ENCODE results near the gene CHRNA4.

The CHRNA4 gene

DNA sequence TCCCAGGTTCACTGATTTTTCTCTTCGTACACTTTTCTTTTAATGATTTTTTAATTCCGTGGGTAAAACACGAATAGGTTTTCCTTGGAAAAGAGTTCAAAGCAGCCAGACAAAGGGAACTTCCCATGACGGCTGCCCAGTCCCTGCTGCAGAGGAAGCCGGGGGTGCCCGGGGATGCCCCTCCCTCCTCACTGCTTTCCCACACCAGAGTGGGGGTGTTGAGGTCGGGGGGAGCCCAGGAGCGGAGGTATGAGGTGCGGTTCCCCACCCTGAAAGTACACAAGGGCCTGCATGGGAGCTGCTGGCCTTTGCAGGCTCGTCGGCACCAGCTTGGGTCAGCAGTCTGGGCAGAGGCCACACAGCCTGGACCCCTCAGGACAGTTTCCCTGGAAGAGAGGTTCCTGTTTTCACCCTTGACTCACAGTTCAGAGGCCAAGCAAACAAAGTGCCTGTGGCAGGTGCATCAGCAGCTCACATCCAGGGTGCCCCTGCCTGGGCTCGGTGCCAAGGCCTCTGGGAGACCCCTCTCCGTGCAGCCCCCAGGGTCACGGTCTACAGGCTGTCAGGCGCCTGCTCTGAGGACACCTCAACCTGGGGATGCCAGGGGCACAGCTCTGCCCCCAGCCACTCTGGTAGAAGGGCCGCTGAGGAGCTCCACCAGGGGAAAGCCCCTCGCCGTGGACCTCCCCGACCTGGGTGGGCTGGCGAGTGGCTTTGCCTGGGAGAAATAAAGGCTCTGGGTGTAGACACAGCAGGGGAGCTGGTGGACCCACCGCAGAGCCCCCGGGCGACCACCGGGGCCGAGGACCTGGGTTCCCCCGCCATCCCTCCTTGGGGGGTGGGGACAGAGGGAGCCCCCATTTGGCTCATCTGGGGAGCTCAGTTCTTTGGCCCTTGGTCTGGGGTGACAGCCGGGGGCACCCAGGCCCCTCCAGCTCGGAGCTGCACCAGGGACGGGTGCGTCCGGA lies 15.4 kb upstream of the CHRNA4 start:
- no peak for DNase-seq

DNA sequence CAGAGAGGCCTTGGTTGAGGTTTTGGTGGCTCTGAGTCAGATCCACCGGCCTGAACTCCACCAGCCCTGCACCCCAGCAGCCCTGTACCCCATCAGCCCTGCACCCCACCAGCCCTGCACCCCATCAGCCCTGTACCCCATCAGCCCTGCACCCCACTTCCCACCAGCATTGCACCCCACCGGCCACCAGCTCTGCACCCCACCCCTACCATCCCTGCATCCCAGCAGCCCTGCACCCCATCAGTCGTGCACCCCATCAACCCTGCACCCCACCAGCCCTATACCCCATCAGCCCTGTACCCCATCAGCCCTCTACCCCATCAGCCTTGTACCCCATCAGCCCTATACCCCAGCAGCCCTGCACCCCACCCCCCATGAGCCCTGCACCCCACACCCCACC lies 14.3 kb upstream of the CHRNA4 start:
- DNase-seq, result no peak

DNA sequence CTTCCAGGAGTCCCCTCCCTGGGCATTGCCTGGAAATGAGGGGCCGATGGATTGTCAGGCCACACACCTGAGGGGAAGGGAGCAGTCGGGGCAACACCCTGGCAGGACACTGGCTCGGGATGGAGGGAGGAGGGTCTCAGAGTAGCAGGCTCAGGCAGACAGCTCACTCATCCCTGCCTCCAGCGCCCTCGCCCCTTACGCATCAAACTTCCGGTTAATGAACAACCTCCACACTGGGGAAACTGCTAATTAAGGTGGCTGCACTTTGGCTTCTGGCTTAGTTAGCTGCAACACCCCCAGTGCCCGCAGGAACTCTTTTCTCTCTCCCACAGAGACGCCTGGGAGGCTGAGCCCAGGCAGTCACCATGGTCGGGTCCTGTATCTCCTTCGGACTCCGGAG lies 13.4 kb upstream of the CHRNA4 start:
- no peak for DNase-seq

DNA sequence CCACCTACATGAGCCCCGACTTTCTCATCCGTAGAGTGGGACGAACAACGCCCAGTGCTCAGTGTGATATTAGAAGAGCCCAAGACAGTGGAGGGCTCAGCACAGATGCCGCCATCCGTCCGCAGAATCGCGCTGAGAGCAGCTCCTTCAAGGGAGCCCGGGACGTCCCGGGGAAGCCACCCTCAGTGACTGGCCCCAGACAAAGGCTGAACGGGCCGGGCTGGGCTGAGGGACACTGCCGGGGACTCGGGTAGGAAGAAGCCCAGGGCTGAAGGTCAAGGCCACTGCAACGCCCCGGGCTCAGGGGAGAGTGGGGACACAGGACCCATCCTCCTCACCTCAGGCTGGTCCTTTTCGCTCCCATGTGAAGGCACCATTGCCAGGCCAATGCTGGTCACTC lies 12.8 kb upstream of the CHRNA4 start:
- DNase-seq, result no peak

DNA sequence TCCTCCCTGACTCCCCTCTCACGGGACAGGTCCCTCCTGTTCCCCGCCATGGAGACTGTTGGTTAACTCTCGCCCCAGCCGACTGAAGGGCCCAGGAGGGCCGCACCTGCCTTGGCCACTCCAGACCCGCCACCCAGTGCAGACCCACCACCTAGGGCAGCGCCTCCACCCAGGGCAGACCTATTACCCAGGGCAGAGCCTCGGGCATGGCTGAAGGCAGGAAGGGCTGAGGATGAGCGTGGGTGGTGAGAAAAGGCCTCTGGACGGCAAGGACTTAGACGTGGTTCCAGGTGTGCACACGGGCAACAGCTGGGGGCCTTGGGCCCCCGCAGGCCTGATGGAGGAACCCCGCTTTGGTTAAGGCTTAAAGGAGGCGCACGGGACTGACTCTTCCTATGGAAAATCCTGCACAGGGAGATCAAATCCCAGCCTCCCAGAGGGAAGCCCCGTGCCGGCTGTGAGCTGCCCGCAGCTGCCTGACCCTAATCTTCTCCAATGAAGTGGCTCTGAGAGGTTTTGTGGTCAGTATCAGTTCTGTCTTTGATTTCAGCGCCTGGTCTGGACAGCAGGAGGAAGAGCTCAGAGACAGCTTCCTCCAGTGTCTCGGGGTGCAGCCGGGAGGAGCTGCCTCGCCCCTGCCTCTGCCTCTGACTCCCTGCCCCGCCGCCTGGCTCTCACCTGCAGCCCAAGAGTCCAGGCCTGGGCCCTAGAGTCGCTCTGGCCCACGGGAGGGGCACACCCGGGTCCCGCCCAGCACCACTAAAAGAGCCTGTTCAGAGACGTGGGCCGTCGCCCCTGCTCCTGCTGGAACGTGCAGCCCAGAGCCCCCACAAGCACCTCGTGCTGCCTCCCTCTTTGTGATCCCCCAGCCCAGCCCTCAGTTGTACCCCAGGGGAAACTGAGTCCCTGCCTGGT lies 12.1 kb upstream of the CHRNA4 start:
- no peak for DNase-seq

DNA sequence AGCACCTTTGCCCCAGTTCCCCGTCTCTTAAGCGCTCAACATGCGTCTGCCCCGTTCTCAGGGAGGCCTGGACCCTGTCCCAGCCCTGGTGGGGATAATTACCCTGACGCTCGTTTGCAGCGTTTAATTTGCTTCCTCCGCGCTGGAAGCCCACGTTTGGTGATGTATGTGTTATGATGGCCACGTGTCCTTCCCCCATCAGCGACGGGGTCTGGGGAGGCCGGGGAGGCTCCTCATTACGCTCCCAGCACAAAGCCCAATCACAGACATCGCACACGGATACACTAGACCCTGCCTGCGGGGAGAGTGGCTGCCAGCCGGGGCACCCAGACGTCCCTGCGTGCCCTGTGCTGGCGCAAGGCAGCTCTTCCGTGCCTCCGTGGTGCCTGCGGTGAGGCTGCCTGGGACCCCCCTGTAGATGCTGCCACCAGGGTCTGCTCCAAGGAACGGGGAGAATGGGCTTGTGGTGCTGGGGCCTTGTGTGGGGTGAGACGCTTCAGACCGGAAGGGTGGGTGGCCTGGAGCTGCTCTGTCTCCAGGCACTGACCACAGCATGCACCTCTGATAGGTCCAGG lies 10.2 kb upstream of the CHRNA4 start:
- DNase-seq, result no peak

DNA sequence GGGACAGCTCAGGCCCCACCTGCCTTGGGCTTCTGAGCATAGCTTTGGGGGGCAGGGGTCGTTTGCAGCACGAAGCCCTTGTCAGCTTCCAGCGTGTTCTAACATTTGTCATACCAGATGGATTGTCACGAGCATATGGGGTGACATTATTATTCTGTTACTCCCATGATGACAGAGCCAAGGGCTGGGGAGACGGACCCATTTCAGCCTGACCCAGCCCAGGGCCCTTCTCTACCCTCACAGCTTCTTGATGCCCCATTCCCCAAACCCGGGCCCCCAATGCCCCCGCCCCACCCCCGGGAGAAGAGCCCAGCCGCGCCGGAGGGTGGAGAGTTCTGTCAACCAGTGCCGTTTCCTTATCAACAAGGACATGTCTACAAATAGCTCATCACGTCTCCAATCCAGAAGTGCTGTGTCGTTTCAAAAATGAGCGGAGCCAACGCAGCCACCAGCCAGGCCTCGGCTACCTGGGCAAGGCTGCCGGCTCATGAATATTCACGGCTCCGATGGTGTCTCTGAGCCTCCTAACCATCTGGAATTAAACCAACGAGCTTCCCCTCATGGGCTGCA lies 9.6 kb upstream of the CHRNA4 start:
- DNase-seq, result no peak

DNA sequence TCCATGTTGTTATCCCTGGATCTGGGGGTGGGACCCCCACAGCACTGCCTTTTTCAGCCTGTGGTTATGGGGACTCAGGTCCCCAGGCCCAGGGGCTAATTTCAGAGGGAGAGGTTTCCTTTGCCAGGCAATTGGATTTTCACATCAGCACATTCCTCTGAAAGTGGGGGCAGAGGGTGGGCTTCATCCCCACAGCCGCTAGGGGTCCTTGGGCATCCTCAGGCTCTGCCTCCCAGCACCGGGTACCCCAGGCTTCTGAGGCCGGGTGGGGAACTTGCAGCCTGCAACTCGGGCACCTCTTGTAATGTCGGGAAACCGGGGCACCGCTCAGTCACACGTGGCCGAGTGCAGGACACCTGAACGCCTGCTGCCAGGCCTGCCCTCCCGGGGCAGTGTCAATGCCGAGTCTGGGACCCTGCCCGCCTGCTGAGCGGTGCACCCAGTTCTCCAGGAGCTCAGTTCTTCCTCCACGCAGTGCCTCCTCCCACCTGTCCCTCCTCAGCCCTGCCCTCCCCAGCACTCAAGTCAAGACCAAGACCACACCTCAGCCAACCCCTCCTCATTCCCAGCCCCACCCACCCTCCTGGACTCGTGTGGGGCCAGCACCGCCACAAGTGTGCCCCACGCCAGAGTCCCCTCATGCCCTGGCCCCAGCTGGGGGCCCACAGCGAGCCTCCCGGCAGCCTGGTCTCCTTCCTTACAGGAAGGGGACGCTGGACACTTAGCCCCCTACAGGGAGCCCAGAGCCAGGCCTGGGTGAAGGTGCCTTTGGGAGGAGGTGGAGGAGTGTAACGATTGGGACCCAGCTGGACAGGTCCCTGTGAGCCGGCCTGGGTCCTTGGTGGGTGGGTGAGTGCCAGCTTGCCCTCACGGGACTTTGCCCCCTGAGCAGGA lies 8.8 kb upstream of the CHRNA4 start:
- no peak for DNase-seq

DNA sequence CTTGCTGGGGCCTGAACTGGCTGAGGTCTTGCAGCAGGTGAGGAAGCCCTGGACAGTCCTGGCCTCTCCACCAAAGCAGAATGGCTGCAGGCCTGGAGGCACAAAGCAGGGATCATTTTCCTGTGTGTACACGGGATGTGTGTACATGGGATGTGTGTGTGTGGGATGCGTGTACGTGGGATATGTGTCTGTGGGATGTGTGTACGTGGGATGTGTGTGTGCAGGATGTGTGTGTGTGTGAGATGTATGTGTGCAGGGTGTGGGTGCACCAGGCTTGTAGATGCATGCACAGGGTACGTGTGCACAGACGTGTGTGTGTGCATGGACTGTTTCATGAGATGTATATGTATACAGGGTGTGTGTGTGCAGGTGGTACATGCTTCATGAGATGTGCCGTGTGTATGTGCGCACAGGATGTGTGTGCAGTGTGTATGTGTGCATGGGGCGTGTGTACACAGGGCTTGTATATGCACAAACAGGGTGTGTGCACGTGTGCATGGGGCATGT lies 7.9 kb upstream of the CHRNA4 start:
- DNase-seq, result no peak

DNA sequence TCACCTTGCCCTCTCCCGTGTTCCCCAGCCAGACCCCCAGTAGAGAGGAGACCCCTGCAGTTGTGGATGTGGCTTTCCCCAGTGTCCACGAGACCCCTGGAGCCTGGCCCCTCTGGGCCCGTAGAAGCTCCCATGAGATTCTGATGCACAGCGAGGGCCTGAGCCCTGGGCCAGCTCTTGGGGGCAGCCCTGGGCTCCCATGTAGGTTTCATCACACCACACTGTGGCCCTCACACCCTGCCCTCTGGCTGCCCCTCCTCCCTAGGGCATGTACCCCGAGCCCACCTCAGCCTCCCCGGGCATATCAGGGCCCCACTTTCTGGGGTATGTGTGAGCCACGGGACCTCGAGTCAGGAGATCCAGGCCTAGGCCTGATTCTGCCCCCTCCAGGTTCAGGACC lies 7.0 kb upstream of the CHRNA4 start:
- DNase-seq, result no peak

DNA sequence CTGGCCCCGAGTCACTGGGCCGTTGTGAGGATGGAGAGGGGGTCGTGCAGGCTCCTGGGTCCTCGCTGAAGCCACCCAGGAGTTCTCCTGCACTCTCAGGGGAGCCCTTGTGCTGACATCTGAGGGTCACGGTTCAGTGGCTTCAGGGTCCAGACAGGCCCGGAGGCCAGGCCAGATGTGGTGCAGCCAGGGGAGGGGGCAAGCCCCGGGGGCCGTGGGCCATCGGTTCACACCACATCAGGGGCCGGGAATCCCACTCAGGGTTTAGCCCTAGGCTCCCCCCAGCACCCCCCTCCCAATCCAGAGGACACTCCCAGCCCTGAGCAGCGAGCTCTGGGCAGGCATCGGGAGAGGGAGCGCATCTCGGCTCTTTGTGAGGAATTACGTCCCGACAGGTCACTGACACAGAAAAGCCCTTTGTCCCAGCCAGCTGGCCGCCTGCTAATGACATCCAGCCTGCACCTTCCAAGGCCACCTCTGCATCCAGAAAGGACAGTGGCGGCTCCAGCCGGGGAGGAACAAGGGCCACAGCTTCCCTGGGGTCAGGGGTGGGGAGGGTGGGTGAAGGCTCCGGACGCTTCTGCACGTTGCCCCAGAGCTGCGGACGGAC lies 6.4 kb upstream of the CHRNA4 start:
- no peak for DNase-seq

DNA sequence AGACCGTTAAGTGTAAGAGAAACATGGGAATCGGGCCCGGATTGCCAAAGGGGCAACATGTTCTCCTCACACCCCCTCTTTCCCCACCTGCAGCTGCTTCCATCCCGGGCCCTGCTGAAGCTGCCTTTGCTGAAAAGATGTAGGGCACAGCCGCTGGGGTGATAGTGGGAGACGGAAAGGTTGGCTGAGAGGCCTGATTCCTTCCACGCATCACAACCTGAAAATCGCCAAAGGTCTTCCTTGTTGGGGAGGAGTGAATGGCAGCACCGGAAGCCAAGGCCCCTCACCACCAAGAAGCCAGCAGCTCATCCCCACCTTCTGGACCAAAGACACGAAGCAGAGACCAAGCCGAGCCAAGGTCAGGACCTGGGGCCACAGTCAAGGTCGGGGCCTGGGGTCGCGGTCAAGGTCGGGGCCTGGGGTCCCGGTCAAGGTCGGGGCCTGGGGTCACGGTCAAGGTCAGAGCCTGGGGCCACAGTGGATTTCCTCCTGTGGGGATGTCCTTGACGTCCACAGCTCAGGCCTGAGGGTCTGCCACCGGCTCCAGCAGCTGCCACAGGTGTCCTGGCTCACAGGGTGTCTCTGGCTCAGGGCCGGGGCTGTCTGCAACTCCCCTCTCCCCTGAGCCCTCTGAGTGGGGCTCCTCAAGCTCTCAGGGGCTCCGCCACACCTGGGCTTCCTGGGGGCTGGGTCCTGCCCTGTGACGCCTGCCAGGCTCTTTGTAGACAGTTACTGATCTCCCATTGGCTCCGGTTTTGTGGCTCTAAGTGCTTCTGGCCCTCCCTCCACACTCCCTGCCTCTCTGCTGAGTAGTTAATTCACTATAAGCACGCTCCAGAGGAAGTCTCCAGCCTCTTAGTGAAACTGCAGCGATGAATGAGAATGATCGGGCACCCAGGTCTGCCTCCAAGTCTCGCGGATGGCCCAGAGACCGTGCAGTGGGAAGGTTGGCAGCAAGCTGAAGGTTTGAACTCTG lies 5.5 kb upstream of the CHRNA4 start:
- DNase-seq, result no peak

DNA sequence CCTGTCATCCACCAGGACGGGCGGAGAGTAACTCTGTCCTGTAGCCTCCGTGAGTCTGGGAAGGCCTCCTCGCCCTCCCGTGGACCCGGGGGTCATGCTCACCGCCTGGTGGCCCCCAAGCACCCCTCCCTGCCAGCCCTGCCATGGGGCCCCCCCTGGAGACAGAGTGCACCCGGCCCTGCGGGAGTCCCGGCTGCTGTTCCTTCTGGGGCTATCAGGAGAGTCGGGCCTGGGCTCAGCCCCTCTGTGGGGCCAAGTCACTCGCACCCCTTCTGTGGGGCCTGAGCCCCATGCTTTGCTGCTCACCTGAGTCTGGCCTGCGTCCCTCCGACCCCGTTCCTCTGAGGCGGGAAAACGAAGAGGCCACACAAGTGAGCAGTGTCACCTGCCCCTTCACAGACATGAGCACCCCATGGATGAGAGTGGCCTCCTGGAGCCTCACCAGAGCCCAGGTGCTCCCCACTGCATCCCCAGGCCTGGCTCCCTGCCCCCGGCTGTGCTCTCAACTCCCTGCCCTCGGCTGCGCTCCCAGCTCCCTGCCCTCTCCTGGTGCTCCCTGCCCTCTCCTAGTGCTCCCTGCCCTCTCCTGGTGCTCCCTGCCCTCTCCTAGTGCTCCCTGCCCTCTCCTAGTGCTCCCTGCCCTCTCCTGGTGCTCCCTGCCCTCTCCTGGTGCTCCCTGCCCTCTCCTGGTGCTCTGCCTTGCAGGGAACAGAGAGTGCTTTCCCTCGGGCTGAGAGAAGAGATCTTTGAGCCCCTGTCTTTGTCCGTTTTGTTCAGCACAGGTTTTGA lies 4.6 kb upstream of the CHRNA4 start:
- no peak for DNase-seq

DNA sequence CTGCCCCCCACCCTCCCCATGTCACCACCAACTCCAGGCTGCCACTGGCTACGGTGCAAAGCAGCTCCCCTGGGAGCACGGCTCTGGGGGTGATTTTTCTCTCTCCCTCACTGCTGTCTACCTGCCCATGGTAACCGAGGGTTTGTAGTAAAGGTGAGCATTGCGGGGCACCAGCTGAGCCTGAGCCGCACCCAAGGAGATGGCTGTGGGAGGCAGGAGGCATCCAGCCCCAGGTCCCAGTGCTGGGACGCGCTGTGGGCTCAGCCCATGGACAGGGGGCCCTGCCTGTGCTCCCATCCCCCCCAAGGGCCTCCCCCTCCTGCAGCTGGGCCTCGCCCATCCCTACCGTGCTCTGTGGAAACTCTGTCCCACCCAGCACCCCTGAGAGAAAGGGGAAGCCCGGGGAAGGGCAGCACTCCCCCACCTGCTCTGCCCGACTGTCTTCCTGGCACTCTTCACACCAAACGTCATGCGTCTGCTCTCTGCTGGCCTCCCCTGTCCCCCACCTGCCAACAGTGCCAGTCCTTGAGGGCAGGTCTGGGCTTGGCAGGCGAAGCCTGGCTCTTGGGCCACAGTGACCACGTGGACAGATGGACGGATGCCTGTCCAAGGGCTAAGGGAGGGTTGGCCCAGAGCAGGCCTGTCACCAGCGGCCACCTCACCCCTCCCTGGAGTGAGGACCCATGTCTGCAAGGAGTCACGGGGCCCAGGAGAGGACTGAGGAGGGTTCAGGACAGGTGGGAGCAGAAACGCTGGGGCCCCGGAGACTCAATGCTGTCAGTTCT lies 3.8 kb upstream of the CHRNA4 start:
- DNase-seq, result no peak

DNA sequence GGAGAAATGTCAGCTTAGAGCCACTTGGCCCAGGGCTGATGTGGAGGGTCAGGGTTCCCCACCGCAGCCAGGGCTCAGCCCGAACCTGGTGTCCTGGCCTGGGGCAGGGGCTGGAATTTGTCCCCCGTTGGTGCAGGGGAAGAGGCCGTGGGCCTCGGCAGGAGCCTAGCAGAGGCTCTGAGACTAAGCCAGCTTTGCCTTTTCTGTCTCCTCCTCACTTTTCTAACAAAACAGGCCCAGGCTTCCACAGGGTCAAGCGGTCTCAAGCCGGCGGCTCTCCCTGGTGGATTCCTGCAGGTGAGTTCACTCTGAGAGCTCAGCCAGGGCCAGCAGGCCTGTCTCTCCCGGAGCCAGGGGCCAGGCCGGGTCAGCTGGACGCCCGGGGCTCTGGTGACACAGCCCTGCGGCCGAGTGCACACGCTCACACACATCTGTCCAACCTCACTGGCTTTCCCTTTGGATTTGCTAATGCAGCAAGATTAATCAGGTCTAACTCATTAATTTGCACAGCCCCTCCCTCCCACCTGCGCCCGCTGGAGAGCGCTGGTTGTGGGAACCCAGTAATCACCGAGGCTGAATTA lies 2.9 kb upstream of the CHRNA4 start:
- DNase-seq, result no peak

DNA sequence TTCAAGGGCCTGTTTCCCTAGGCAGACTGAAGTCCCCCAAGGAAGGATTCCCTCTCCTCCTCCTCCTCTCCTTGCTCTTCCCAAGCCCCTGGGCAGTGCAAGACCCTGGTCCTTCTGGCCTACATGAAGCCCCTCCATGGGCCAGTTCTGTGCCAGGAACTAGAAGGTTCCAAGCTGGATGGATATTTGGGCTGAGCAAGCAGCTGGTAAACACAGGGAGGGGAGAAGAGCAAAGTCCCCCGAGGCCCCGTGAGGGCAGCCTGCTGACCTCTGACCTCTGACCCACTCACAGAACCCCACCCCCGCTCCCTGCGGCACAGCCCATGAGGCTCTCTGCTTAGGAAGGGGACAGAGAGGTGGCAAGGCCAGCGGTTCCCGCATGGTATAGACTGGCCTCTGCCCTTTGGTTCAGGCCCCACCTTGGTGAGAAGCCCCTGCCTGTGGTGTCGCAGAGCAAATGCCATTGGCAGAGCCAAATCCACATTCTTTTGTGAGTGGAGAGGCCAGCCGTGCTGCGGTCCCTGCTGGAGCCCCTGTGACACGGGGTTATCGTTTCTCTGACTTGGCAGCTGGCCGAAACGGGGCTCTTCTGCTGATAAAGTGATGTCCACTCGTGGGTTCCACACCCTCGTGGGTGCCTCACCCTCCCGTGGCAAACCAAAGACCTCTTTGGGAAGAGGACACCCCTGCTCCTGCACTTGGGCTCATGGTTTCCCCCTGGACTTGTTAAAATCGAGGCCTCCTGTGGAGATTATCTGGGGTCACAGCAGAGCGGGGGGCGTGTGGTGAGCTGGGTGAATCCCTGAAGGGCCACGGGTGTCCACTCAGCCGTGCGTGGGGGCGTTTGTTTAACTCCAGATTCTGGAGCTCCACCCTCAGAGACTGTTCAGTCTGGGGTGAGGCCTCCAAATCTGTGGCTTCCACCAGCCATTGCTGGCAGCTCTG lies 2.1 kb upstream of the CHRNA4 start:
- no peak for DNase-seq
